ENCODE data around the gene ANKRD13A. TPM values are rescaled to one million over a fixed set of nuclear protein-coding genes. Genes with fewer than 3 reads are reported as not detected.

ANKRD13A gene
- total and polyA plus RNA-seq, 2 of the 13 experiments (the other 11 are each of a cell fraction or from before 2014, with no cell fraction given): 34.1 to 41.6 TPM

- peak; percentile 82; the same call in 1 of the 2 replicates for TF ChIP-seq PRDM10 (CRISPR knock-in tag; IDR thresholded peaks at IDR 0.05; ENCODE audit: low read depth)
Measured at GRCh38 chr12:109999983-110000505, 814 bp downstream of the ANKRD13A start (continued).

- no peaks in the 10 kb centered on the region for H3K9me3 ChIP-seq (ENCODE audit: low read length)
- H3K4me3 ChIP-seq (replicated peaks in 1 of 3; ENCODE audit: insufficient read depth in 1 of 3, low read depth in 2 of 3, low read length in 3 of 3): no peak overlapping the region
- POLR2A ChIA-PET: no interaction called here
- WGBS (ENCODE audit: low lambda C conversion rate): 96% methylated on average over 4 of the region's 4 CpGs
- H4K20me1 ChIP-seq (ENCODE audit: insufficient read depth, low read length): no peaks in the 10 kb centered on the region
- no peak for DNase-seq (ENCODE audit: low spot score)
- no peak overlapping the region for H3K27ac ChIP-seq (ENCODE audit: extremely low read length, insufficient read depth, low read length)
- in situ Hi-C loops (cut with HindIII; ENCODE audit: extremely low pct_ligation_motif_present, low pct_unique_long_range_greater_than_20kb): no loop called here
- H3K36me3 ChIP-seq (replicated peaks in 1 of 2; ENCODE audit: control insufficient read depth in 1 of 2, insufficient read depth in 2 of 2, low read length in 2 of 2): no peaks in the 10 kb centered on the region; a peak in 1 of 5 replicates
- peaks cover 16% of the 10 kb centered on the region for H3K79me2 ChIP-seq (ENCODE audit: insufficient read depth, low read length)
- H3K9ac ChIP-seq (ENCODE audit: insufficient read depth, low read depth, low read length): no peak overlapping the region
- BruUV-seq (replicated peaks): no TSS peak
- no peak overlapping the region for H2AFZ ChIP-seq (ENCODE audit: low read length)
- 0 out of 2 replicates have a peak overlapping the region, but pooled peaks have one; percentile 9 for H3K4me2 ChIP-seq (ENCODE audit: low read depth, low read length)
- TF ChIP-seq, protein P1, sequence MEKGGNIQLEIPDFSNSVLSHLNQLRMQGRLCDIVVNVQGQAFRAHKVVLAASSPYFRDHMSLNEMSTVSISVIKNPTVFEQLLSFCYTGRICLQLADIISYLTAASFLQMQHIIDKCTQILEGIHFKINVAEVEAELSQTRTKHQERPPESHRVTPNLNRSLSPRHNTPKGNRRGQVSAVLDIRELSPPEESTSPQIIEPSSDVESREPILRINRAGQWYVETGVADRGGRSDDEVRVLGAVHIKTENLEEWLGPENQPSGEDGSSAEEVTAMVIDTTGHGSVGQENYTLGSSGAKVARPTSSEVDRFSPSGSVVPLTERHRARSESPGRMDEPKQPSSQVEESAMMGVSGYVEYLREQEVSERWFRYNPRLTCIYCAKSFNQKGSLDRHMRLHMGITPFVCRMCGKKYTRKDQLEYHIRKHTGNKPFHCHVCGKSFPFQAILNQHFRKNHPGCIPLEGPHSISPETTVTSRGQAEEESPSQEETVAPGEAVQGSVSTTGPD (CRISPR knock-in tag; IDR thresholded peaks at IDR 0.05): no peak
- TF ChIP-seq ZNF83 (CRISPR knock-in tag; IDR thresholded peaks at IDR 0.05; ENCODE audit: borderline replicate concordance) (no peak), KMT2A (CRISPR knock-in tag; IDR thresholded peaks at IDR 0.05) (no peak), KAT8 (CRISPR knock-in tag; IDR thresholded peaks at IDR 0.05) (no peak), SKIL (CRISPR knock-in tag; IDR thresholded peaks at IDR 0.05; ENCODE audit: borderline replicate concordance) (no peak), NFIC (IDR thresholded peaks at IDR 0.05; ENCODE audit: low read length) (no peak), NONO (IDR thresholded peaks at IDR 0.05) (no peak), NONO (CRISPR knock-in tag; conservative IDR thresholded peaks at IDR 0.05) (no peak), ZNF230 (CRISPR knock-in tag; IDR thresholded peaks at IDR 0.05) (no peak), ZBTB7B (CRISPR knock-in tag; IDR thresholded peaks at IDR 0.05) (no peak)
- TF ChIP-seq, protein P2, sequence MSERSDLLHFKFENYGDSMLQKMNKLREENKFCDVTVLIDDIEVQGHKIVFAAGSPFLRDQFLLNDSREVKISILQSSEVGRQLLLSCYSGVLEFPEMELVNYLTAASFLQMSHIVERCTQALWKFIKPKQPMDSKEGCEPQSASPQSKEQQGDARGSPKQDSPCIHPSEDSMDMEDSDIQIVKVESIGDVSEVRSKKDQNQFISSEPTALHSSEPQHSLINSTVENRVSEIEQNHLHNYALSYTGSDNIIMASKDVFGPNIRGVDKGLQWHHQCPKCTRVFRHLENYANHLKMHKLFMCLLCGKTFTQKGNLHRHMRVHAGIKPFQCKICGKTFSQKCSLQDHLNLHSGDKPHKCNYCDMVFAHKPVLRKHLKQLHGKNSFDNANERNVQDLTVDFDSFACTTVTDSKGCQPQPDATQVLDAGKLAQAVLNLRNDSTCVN (CRISPR knock-in tag; IDR thresholded peaks at IDR 0.05; ENCODE audit: borderline replicate concordance): no peak
- no peak for FAIRE-seq
- no peak for ATAC-seq
- H3K27me3 ChIP-seq (ENCODE audit: control insufficient read depth in 1 of 2, insufficient read depth in 2 of 2, low read length in 2 of 2): no peaks in the 10 kb centered on the region
- H3K4me1 ChIP-seq (ENCODE audit: insufficient read depth, low read length): peaks cover 42% of the 10 kb centered on the region
- intact Hi-C loops (cut with micrococcal nuclease; ENCODE audit: unreplicated experiment): no loop called here
- CTCF ChIA-PET (ENCODE audit: low intra/inter-chr PET ratio, low total read pairs): no interaction called here
Measured at GRCh38 chr12:110001596-110001995, 2.4 kb downstream of the ANKRD13A start.

Data from HepG2 (cell line).